ENCODE data around the gene KDM4C.

Gene KDM4C

DNA sequence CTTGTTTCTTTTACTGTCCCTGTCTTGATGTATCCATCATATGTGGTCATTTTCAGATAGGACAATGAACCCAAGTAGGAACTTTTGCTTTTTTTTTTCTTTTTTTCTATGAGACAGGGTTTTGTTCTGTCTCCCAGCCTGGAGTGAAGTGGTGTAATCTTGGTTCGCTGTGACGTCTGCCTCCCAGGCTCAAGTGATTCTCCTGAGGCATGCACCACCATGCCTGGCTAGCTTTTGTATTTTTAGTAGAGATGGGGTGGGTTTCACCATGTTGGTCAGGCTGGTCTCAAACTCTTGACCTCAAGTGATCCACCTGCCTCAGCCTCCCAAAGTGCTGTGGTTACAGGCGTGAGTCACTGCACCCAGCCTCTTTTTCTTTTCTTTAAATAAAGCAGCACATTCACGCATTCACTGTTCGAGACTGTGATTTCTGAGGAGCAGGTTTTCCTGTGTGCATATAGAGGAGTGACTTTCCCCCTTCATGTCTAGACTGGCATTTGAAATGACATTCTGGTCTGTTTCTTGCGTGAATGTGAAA is 448.5 kb downstream of the KDM4C start:
- Histone ChIP-seq H3K36me3 (no peaks in the 10 kb centered on the region), H3K9me3 (no peaks in the 10 kb centered on the region), H3K4me1 (no peaks in the 10 kb centered on the region), H3K4me3 (ENCODE audit: low read depth, low read length) (no peak overlapping the region), H3K27me3 (0 out of 2 replicates have a peak, but pooled peaks cover 3% of the 10 kb centered on the region)
- no peak for DNase-seq
- TF ChIP-seq, protein P1, sequence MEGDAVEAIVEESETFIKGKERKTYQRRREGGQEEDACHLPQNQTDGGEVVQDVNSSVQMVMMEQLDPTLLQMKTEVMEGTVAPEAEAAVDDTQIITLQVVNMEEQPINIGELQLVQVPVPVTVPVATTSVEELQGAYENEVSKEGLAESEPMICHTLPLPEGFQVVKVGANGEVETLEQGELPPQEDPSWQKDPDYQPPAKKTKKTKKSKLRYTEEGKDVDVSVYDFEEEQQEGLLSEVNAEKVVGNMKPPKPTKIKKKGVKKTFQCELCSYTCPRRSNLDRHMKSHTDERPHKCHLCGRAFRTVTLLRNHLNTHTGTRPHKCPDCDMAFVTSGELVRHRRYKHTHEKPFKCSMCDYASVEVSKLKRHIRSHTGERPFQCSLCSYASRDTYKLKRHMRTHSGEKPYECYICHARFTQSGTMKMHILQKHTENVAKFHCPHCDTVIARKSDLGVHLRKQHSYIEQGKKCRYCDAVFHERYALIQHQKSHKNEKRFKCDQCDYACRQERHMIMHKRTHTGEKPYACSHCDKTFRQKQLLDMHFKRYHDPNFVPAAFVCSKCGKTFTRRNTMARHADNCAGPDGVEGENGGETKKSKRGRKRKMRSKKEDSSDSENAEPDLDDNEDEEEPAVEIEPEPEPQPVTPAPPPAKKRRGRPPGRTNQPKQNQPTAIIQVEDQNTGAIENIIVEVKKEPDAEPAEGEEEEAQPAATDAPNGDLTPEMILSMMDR (IDR thresholded peaks at IDR 0.05; ENCODE audit: low read depth, low read length): no peak

DNA sequence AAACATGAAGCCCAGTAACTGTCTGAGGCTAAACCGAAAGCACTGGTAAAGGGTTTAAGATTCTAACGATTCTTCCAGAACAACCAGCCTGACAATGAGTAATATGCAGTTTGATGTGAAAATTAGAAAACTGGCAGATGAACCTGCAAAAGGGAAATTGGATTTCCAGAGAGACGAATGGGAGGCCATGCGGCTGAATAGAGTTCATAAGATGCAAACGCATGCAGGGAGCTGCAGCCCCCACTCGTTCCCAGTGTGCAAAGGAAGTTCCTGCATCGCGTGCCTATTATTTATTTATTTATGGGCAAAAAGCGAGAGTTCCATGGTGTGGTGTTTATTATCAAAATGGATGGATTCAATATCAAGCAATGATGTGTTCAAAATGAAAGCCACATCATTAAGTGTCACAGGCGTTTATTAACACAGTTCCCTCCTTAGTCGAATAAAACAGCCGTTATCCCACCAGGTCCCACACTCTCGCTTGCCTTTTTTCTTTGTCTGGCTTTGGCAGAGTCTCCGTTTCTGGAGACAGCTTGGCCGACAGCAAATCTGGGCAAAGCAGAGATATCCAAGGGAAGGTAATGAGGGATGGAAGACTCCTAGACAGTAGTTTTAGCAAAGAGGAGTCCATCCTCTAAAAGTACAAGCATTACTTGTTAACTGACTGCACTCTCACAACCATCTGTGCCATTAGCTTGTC is 451.4 kb downstream of the KDM4C start:
- TF ChIP-seq, protein P1 (IDR thresholded peaks at IDR 0.05; ENCODE audit: low read depth, low read length): no peak
- DNase-seq: no peak
- Histone ChIP-seq H3K36me3 (no peaks in the 10 kb centered on the region), H3K4me3 (ENCODE audit: low read depth, low read length) (no peak overlapping the region), H3K9me3 (no peaks in the 10 kb centered on the region), H3K4me1 (no peaks in the 10 kb centered on the region), H3K27me3 (peaks cover 5% of the 10 kb centered on the region; the same call in 1 of the 2 replicates)

DNA sequence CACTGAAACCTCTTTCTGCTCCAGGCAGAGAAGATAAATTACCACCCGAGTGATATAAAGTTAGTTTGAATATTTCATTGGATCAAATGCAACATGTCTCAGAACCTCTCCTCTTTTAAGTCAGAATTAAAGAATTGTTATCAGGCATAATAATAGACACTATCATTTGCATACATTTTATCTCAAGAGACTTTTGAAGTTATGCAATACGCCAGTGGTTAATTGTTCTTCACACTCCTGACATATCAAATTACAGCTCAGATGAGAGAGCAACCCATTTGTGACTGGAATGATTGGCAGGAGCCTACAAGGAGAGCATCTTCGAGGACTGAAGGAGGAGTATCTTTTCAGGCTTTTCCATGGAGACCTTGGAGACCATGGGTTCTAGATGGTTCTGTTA is 452.2 kb downstream of the KDM4C start:
- H3K27me3 ChIP-seq: peaks cover 5% of the 10 kb centered on the region; the same call in 1 of the 2 replicates
- H3K4me3 ChIP-seq (ENCODE audit: low read depth, low read length): no peak overlapping the region
- TF ChIP-seq, protein P1 (IDR thresholded peaks at IDR 0.05; ENCODE audit: low read depth, low read length): no peak
- no peak for DNase-seq
- H3K36me3 ChIP-seq: no peaks in the 10 kb centered on the region
- H3K9me3 ChIP-seq: no peaks in the 10 kb centered on the region
- no peaks in the 10 kb centered on the region for H3K4me1 ChIP-seq

DNA sequence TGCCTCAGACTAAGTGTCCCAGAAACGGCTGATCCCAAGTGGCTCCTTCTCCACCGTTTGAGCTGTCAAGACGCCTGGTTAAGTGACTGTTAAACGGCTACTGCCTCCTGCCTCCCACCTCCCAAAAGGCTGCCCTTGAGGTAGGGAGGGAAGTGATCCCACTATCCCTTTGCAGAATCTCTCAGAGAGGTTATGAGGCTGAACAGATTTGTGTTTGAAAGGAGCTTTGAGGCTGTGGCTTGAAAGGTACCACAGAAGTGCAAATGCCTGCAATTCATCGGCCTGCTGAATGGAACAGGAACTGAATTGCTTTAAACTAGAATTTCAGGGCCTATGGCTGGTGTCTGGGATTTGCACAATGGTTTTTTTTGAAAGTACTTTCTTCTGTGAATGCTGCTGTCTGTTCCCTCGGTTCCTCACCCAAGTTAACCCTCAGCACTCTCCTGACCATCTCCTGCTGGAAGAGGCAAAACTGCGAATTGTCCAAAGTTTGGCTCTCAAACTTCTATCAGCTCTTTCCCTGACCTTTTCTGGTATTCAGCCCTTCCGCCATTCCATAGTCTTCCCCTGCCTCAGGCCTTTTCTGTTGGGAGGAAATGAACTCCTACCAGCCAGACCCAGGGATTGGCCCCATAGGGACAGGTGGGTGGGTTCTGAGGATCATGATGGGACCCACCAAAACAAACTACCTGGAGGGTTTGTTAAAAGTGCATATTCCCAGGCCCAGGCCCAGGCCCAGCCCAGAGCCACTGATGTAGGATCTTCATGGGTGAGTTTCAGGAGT is 453.3 kb downstream of the KDM4C start:
- DNase-seq: no peak
- no peaks in the 10 kb centered on the region for H3K9me3 ChIP-seq
- no peaks in the 10 kb centered on the region for H3K4me1 ChIP-seq
- H3K27me3 ChIP-seq: peaks cover 5% of the 10 kb centered on the region; the same call in 1 of the 2 replicates
- TF ChIP-seq, protein P1 (IDR thresholded peaks at IDR 0.05; ENCODE audit: low read depth, low read length): no peak
- no peak overlapping the region for H3K4me3 ChIP-seq (ENCODE audit: low read depth, low read length)
- H3K36me3 ChIP-seq: no peaks in the 10 kb centered on the region

DNA sequence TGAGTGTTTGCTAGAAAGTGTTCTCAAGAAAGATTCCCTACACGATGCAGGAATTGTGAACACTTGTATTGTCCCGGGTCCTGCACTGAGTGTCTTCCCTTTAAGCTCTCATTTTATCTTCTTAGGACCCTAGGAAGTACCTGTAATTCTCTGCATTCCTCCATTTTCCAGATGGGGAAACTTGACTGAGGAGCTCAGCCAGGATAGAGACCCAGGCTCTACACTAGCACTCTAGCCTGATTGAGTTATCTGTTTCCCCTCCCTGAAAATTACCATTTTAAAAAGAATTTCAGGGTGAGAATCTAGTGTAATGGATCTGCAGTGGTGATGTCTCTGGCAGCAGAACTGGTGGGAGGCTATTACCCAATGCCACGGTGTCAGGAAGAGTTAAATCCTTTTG is 453.9 kb downstream of the KDM4C start:
- TF ChIP-seq, protein P1 (IDR thresholded peaks at IDR 0.05; ENCODE audit: low read depth, low read length): no peak
- no peak for DNase-seq

More for the DNA sequence above, 453.9 kb downstream of the KDM4C start:
- Histone ChIP-seq H3K36me3 (no peaks in the 10 kb centered on the region), H3K27me3 (peaks cover 5% of the 10 kb centered on the region; the same call in 1 of the 2 replicates), H3K9me3 (no peaks in the 10 kb centered on the region), H3K4me1 (no peaks in the 10 kb centered on the region), H3K4me3 (ENCODE audit: low read depth, low read length) (no peak overlapping the region)

Measured in BE2C (cell line).